GM19238 (cell line): ENCODE results near the gene ERAP2.
"Not testable (repeated sequence)": the region's sequence is repeated elsewhere in the genome, so short reads cannot be mapped to it uniquely, and the experiment has no call there.

Source experiments
- DNase-seq: peaks from one replicate; pipeline ENCODE4 v3.0.0; 2011; ENCODE audit warnings: low spot score; ENCODE audit not compliant: insufficient read length

Gene ERAP2, protein sequence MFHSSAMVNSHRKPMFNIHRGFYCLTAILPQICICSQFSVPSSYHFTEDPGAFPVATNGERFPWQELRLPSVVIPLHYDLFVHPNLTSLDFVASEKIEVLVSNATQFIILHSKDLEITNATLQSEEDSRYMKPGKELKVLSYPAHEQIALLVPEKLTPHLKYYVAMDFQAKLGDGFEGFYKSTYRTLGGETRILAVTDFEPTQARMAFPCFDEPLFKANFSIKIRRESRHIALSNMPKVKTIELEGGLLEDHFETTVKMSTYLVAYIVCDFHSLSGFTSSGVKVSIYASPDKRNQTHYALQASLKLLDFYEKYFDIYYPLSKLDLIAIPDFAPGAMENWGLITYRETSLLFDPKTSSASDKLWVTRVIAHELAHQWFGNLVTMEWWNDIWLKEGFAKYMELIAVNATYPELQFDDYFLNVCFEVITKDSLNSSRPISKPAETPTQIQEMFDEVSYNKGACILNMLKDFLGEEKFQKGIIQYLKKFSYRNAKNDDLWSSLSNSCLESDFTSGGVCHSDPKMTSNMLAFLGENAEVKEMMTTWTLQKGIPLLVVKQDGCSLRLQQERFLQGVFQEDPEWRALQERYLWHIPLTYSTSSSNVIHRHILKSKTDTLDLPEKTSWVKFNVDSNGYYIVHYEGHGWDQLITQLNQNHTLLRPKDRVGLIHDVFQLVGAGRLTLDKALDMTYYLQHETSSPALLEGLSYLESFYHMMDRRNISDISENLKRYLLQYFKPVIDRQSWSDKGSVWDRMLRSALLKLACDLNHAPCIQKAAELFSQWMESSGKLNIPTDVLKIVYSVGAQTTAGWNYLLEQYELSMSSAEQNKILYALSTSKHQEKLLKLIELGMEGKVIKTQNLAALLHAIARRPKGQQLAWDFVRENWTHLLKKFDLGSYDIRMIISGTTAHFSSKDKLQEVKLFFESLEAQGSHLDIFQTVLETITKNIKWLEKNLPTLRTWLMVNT

GRCh38 chr5:96876292-96876850 lies at the start of gene ERAP2:
TSS of gene ERAP2 (plus strand) at chr5:96876500. CDS start at chr5:96879686, 3,186 bp downstream.
- DNase-seq, result no peak

GRCh38 chr5:96829297-96829696 lies 47.0 kb upstream of the ERAP2 start:
- DNase-seq, result no peak

- DNase-seq, result no peak
These were observed 42.3 kb upstream of the ERAP2 start for GRCh38 chr5:96834016-96834415.

GRCh38 chr5:96835791-96836191 lies 40.5 kb upstream of the ERAP2 start:
- DNase-seq, result no peak

GRCh38 chr5:96836817-96837216 lies 39.5 kb upstream of the ERAP2 start:
- DNase-seq, result no peak

DNA sequence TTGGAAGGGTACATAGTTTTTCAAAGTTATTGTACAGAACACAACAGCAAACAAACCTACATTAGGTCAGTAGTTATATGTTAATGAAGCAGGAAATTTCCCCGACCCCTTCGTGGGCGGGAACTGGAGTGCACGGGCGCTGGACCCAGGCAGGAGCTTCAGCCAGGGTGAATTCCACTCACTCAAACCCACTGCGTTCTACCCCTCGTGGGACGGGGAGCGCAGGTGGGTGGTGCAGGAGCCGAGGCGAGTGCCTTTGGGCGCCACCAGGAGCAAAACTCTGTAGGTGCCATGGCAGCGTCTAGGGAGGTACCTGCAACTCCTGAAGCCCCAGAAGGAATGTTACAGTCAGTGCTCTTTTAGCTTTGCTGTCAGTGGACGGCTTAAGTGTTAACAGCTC lies 39.0 kb upstream of the ERAP2 start:
- no peak for DNase-seq

DNA sequence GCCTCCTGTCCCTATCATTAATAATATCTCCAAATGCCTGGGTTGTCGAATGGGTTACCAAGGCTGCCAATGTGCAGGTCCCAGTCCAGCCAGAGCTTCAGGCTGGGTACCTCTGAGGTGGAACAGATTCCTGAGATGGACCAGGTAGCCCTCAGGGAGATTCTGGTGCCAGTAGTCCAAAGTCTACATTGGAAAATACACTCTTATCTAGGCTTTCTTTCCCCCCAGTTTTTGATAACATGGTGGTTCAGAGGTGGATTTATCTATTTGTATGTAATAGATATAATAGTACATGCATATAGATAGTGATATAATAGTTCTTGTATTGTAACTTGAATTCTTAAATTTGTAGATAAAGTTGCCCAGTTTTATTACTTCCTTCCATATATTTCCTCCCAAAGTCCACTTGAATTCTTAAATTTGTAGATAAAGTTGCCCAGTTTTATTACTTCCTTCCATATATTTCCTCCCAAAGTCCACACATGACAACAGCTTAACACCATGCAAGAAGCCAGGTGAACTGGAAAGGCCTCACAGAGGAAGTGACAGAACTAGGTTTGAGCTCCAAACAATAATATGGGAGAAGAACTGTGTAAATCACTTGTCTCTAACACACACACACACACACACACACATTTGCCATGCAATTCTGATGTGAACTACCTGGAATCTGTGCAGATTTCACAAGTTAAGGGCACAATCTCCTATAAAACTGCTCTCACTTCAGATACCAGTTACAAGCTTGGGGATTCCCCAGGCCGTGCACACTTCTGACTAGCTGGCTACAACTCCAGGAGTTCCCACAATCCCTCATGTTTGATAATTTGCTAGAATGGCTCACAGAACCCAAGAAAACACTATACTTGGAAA lies 37.9 kb upstream of the ERAP2 start:
- DNase-seq, result no peak

DNA sequence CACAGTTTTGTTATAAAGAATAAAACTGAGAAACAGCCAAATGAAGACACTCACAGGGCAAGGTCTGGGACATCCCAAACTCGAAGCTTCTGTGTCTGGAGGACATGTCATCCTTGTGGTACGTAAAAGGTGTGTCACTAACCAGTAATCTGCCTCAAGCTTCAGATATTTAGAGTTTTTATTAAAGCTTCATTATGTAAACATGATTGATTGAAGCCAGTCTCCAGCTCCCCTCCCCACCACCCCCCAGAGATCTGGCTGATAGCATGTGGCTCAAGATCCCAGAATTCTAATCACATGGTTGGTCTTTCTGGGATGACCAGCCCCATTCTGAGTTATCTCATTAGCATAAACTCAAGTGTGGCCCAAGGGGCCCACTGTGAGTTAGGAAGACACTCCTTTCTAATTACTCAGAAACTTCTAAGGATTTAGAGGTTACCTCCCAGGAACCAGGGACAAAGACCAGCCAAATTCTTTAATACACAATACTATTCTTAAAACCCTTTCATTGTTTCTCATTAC lies 37.2 kb upstream of the ERAP2 start:
- DNase-seq, result no peak

DNA sequence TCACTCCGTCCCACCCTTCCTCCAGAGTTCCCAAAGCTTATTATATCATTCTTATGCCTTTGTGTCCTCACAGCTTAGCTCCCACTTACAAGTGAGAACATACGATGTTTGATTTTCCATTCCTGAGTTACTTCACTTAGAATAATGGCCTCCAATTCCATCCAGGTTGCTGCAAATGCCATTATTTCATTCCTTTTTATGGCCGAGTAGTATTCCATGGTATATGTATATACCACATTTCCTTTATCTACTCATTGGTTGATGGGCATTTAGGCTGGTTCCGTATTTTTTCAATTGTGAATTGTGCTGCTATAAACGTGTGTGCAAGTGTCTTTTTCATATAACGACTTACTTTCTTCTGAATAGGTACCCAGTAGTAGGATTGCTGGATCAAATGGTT lies 34.4 kb upstream of the ERAP2 start:
- not testable (repeated sequence) for DNase-seq

DNA sequence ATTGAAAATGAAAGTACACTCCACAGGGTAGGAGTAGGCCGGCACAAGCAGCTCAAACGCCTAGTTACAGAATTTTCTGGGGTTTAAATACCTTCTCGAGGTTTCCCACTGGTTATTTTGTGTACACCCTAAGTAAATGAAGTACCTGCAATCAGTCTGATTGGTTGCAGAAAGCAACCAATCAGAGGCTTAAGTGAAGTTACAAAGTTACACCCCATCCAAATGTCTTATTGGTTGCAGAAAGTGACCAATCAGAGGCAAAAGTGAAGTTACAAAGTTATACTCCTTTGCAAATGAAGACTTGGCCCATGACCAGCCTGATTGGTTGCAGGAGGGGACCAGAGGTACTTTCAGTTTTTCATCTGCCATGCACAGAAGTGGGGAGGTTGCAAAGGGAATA lies 33.2 kb upstream of the ERAP2 start:
- no peak for DNase-seq

DNA sequence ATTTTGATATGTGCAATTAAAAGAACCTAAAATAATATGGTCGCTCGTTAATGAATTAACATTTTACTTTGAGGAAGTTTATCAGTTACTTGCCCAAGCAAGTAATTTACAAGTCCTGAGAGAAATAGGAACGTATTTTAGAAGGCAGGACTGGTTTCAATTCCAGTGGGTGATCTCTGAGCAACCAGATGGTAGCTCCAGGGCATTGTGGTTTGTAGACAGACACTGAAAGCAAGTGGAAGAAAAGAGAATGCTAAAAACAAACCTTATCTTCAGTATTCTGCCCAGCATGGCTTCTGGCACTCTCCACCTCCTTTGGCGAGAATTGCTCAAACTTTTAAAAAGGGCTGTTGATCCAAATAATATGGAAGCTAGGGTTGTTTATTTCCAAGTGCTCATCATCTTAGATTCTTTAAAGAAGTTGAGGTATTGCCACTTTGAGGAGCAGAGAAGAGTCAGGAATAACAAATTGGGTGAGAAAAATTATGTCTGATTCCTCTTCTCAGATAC lies 31.8 kb upstream of the ERAP2 start:
- no peak for DNase-seq

GRCh38 chr5:96851312-96852062 lies 24.8 kb upstream of the ERAP2 start:
- no peak for DNase-seq

GRCh38 chr5:96852759-96853158 lies 23.5 kb upstream of the ERAP2 start:
- no peak for DNase-seq

GRCh38 chr5:96854067-96854466 lies 22.2 kb upstream of the ERAP2 start:
- no peak for DNase-seq

GRCh38 chr5:96855031-96855872 lies 21.0 kb upstream of the ERAP2 start:
- no peak for DNase-seq

- no peak for DNase-seq
These were observed 19.9 kb upstream of the ERAP2 start for GRCh38 chr5:96856371-96856770.

DNA sequence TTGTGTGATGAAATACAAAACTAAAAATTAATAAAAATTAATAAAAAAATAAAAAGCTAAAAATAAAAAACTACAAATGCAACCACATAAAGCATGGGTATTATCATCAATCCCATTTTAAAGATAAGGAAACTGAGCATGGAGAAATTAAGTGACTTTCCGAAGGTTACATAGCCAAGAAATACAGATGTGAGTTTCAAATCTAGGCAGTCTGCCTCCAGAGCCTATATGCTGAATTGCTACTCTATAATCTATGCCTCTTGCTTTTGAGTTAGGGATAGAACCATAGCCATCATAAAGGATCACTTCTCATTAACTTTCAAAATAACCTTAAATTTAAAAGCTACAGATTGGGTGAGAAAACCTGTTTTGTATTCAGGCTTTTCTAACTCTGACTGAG lies 18.8 kb upstream of the ERAP2 start:
- DNase-seq, result no peak

DNA sequence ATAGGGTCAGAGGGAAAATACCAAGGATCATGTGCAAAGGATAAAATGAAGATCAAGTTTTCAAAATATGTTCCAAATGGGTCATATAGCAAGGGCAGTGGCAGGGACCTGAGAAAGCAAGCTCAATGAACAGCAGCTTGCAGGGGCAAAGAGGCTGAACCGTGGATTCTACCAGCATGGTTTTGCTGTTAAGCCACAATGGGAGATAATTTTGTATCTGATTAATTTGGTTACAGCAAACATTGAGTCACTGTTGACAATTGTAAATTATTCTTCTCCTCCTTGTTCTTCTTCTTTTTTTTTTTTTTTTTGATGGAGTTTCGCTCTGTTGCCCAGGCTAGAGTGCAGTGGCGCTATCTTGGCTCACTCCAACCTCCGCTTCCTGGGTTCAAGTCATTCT lies 18.4 kb upstream of the ERAP2 start:
- no peak for DNase-seq

- no peak for DNase-seq
These were observed 16.9 kb upstream of the ERAP2 start for GRCh38 chr5:96859375-96859774.
